ENCODE results near the gene PRPF39. TPM values are rescaled to one million over a fixed set of nuclear protein-coding genes. Genes with fewer than 3 reads are reported as not detected.

PRPF39 gene
- total RNA-seq, 1 experiment from 2014 or later, result 32.3 TPM

GRCh38 chr14:45156067-45156466 lies 72.2 kb downstream of the PRPF39 start (continued):
- TF ChIP-seq ZNF532 (CRISPR knock-in tag; IDR thresholded peaks at IDR 0.05; ENCODE audit: borderline replicate concordance) (no peak), SMAD3 (CRISPR knock-in tag; IDR thresholded peaks at IDR 0.05; ENCODE audit: borderline replicate concordance) (no peak), EMX1 (CRISPR knock-in tag; IDR thresholded peaks at IDR 0.05) (no peak)

Other genes with a start within 250 kb of the PRPF39 start
- 8.7 to 9.8 TPM (median 9.0 TPM) in 3 replicates for gene KLHL28, start 122.2 kb upstream of the PRPF39 start, total RNA-seq (2021)
- gene TOGARAM1, start 121.9 kb upstream of the PRPF39 start, total RNA-seq (2021), result 6.4 to 6.9 TPM (median 6.6 TPM) in 3 replicates
- gene FKBP3, start 50.4 kb downstream of the PRPF39 start, total RNA-seq (2021), result 118 TPM in 3 replicates
- gene FANCM, start 51.8 kb downstream of the PRPF39 start, total RNA-seq (2021), result 12.9 to 16.7 TPM (median 13.7 TPM) in 3 replicates
- gene MIS18BP1, start 169.1 kb downstream of the PRPF39 start, total RNA-seq (2021), result 60.3 to 65.7 TPM (median 61.3 TPM) in 3 replicates